ENCODE data around the gene KCND1.
A peak's percentile ranks its signal among the peaks of the same experiment; 100 is the strongest.
"Not testable (repeated sequence)": the region's sequence is repeated elsewhere in the genome, so short reads cannot be mapped to it uniquely, and the experiment has no call there.

Gene KCND1

GRCh38 chrX:48971249-48972219, at the start of gene KCND1:
KCND1 (minus strand) TSS chrX:48971844; CDS start chrX:48970271, 1,573 bp downstream.
- no peak for DNase-seq (ENCODE audit: low read depth in 2 of 3, low spot score in 2 of 3)

GRCh38 chrX:49019599-49020249, 48.1 kb upstream of the KCND1 start:
- DNase-seq (ENCODE audit: low read depth in 2 of 3, low spot score in 2 of 3) = no peak

GRCh38 chrX:49019050-49019449, 47.4 kb upstream of the KCND1 start:
- no peak for DNase-seq (ENCODE audit: low read depth in 2 of 3, low spot score in 2 of 3)

- DNase-seq (ENCODE audit: low read depth in 2 of 3, low spot score in 2 of 3) = no peak
Measured at GRCh38 chrX:49003696-49004095, 32.1 kb upstream of the KCND1 start.

- DNase-seq (ENCODE audit: low read depth in 2 of 3, low spot score in 2 of 3) = peak in 2 of 3 experiments; percentile 45 to 49
Measured at GRCh38 chrX:49002091-49002935, 30.7 kb upstream of the KCND1 start, which contains the start of gene GRIPAP1. GRIPAP1 (minus strand) TSS chrX:49002264; CDS start chrX:49002229, 35 bp downstream.

GRCh38 chrX:49001521-49002090, 30.0 kb upstream of the KCND1 start:
- peak; percentile 11 to 34 (median 14) for DNase-seq (ENCODE audit: low read depth in 2 of 3, low spot score in 2 of 3)

GRCh38 chrX:49000636-49001035, 29.0 kb upstream of the KCND1 start:
- DNase-seq (ENCODE audit: low read depth in 2 of 3, low spot score in 2 of 3) = no peak

GRCh38 chrX:48999030-48999429, 27.4 kb upstream of the KCND1 start:
- DNase-seq (ENCODE audit: low read depth in 2 of 3, low spot score in 2 of 3) = no peak

GRCh38 chrX:48998391-48998790, 26.7 kb upstream of the KCND1 start:
- no peak for DNase-seq (ENCODE audit: low read depth in 2 of 3, low spot score in 2 of 3)

GRCh38 chrX:48997865-48998264, 26.2 kb upstream of the KCND1 start:
- DNase-seq (ENCODE audit: low read depth in 2 of 3, low spot score in 2 of 3) = no peak

- no peak for DNase-seq (ENCODE audit: low read depth in 2 of 3, low spot score in 2 of 3)
Measured at GRCh38 chrX:48997455-48997854, 25.8 kb upstream of the KCND1 start.

- no peak for DNase-seq (ENCODE audit: low read depth in 2 of 3, low spot score in 2 of 3)
Measured at GRCh38 chrX:48996969-48997368, 25.3 kb upstream of the KCND1 start.

- DNase-seq (ENCODE audit: low read depth in 2 of 3, low spot score in 2 of 3) = no peak
Measured at GRCh38 chrX:48992341-48992740, 20.7 kb upstream of the KCND1 start.

- no peak for DNase-seq (ENCODE audit: low read depth in 2 of 3, low spot score in 2 of 3)
Measured at GRCh38 chrX:48989483-48989882, 17.8 kb upstream of the KCND1 start.

- DNase-seq (ENCODE audit: low read depth in 2 of 3, low spot score in 2 of 3) = no peak
Measured at GRCh38 chrX:48983896-48984295, 12.3 kb upstream of the KCND1 start.

- DNase-seq (ENCODE audit: low read depth in 2 of 3, low spot score in 2 of 3) = no peak
Measured at GRCh38 chrX:48983081-48983480, 11.4 kb upstream of the KCND1 start.

- DNase-seq (ENCODE audit: low read depth in 2 of 3, low spot score in 2 of 3) = no peak
Measured at GRCh38 chrX:48981178-48981577, 9.5 kb upstream of the KCND1 start.

- DNase-seq (ENCODE audit: low read depth in 2 of 3, low spot score in 2 of 3) = not testable (repeated sequence)
Measured at GRCh38 chrX:48980341-48980740, 8.7 kb upstream of the KCND1 start.

GRCh38 chrX:48978226-48978625, 6.6 kb upstream of the KCND1 start:
- DNase-seq (ENCODE audit: low read depth in 2 of 3, low spot score in 2 of 3) = no peak

GRCh38 chrX:48976086-48976485, 4.4 kb upstream of the KCND1 start:
- no peak for DNase-seq (ENCODE audit: low read depth in 2 of 3, low spot score in 2 of 3)

GRCh38 chrX:48975541-48975940, 3.9 kb upstream of the KCND1 start:
- no peak for DNase-seq (ENCODE audit: low read depth in 2 of 3, low spot score in 2 of 3)
